ENCODE data around the gene PHKB.
A peak's percentile ranks its signal among the peaks of the same experiment; 100 is the strongest.

PHKB gene

GRCh38 chr16:47626246-47626645, 165.1 kb downstream of the PHKB start:
- Mint-ChIP-seq H3K9me3 (peaks cover 4% of the 10 kb centered on the region), H3K4me1 (ENCODE audit: low read depth) (no peaks in the 10 kb centered on the region), H3K27me3 (no peaks in the 10 kb centered on the region), H3K27ac (no peak overlapping the region), H3K4me3 (no peak overlapping the region), H3K36me3 (ENCODE audit: low read depth) (peaks cover 20% of the 10 kb centered on the region)

DNA sequence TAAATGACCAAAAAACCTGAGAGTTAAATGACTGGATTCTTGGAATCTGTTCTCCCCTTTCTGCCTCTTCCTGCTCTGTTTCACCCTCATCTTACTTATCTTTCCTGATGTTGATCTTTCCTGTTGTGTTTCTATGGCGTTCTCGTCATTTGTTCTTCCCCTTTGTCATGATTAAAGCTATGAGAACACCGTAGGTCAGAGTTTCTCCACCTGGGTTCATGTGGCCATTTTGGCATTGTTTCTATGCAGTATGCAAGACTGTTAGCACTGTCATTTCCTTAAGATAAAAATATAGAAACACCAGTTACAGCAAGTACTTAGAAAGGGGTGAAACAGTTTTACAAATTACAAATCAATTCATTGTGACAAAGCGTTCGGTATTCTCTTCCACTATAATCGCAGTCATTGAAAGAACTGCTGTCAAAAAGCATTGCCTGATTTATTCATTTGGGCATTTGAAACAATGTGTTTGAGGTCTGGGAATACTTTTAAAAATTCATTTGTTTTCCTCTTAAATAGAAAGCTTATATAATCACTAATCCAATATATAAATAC, 166.0 kb downstream of the PHKB start:
- Mint-ChIP-seq H3K36me3 (ENCODE audit: low read depth) (peaks cover 26% of the 10 kb centered on the region), H3K4me1 (ENCODE audit: low read depth) (no peaks in the 10 kb centered on the region), H3K9me3 (peaks cover 4% of the 10 kb centered on the region), H3K27me3 (no peaks in the 10 kb centered on the region), H3K27ac (no peak overlapping the region), H3K4me3 (no peak overlapping the region)

GRCh38 chr16:47627721-47628120, 166.6 kb downstream of the PHKB start:
- Mint-ChIP-seq H3K36me3 (ENCODE audit: low read depth) (peaks cover 26% of the 10 kb centered on the region), H3K4me1 (ENCODE audit: low read depth) (no peaks in the 10 kb centered on the region), H3K27ac (no peak overlapping the region), H3K27me3 (no peaks in the 10 kb centered on the region), H3K9me3 (peaks cover 4% of the 10 kb centered on the region), H3K4me3 (no peak overlapping the region)

GRCh38 chr16:47631131-47631530, 170.0 kb downstream of the PHKB start:
- H3K4me1 Mint-ChIP-seq (ENCODE audit: low read depth) = no peaks in the 10 kb centered on the region
- H3K27ac Mint-ChIP-seq = no peak overlapping the region
- no peaks in the 10 kb centered on the region for H3K27me3 Mint-ChIP-seq
- H3K4me3 Mint-ChIP-seq = no peak overlapping the region
- peaks cover 44% of the 10 kb centered on the region for H3K36me3 Mint-ChIP-seq (ENCODE audit: low read depth)
- peaks cover 4% of the 10 kb centered on the region for H3K9me3 Mint-ChIP-seq

GRCh38 chr16:47634126-47634525, 173.0 kb downstream of the PHKB start:
- H3K27ac Mint-ChIP-seq = no peak overlapping the region
- no peak overlapping the region for H3K4me3 Mint-ChIP-seq
- H3K27me3 Mint-ChIP-seq = no peaks in the 10 kb centered on the region
- H3K9me3 Mint-ChIP-seq = peaks cover 4% of the 10 kb centered on the region
- no peaks in the 10 kb centered on the region for H3K4me1 Mint-ChIP-seq (ENCODE audit: low read depth)
- H3K36me3 Mint-ChIP-seq (ENCODE audit: low read depth) = peaks cover 41% of the 10 kb centered on the region

GRCh38 chr16:47634727-47635126, 173.6 kb downstream of the PHKB start:
- H3K4me3 Mint-ChIP-seq = no peak overlapping the region
- no peak overlapping the region for H3K27ac Mint-ChIP-seq
- H3K9me3 Mint-ChIP-seq = peaks cover 4% of the 10 kb centered on the region
- H3K4me1 Mint-ChIP-seq (ENCODE audit: low read depth) = no peaks in the 10 kb centered on the region
- peaks cover 41% of the 10 kb centered on the region for H3K36me3 Mint-ChIP-seq (ENCODE audit: low read depth)
- H3K27me3 Mint-ChIP-seq = no peaks in the 10 kb centered on the region

GRCh38 chr16:47636501-47637099, 175.5 kb downstream of the PHKB start:
- H3K27me3 Mint-ChIP-seq = no peaks in the 10 kb centered on the region
- no peaks in the 10 kb centered on the region for H3K9me3 Mint-ChIP-seq
- no peak overlapping the region for H3K4me3 Mint-ChIP-seq
- H3K4me1 Mint-ChIP-seq (ENCODE audit: low read depth) = no peaks in the 10 kb centered on the region
- H3K27ac Mint-ChIP-seq = no peak overlapping the region
- H3K36me3 Mint-ChIP-seq (ENCODE audit: low read depth) = peaks cover 36% of the 10 kb centered on the region

DNA sequence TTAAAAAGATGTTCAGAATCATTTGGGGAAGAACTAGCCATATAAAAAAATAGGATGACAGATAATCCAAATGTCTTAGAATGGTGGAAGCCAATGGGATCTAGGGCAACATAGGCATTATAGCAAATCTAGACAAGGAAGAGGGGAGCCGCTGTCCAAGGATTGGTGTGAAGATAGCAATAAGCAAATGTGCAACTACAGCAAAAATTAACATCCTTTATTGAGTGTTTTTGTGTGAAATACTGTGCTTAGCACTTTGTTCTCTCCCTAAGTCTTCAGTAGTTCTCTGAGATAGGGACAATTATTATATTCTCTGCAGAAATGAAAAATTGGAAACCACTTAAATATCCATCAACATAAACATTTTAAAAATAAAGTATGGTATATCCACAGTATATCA, 177.0 kb downstream of the PHKB start:
- H3K4me1 Mint-ChIP-seq (ENCODE audit: low read depth) = peaks cover 2% of the 10 kb centered on the region
- H3K9me3 Mint-ChIP-seq = no peaks in the 10 kb centered on the region
- peaks cover 49% of the 10 kb centered on the region for H3K36me3 Mint-ChIP-seq (ENCODE audit: low read depth)
- no peak overlapping the region for H3K27ac Mint-ChIP-seq
- H3K4me3 Mint-ChIP-seq = no peak overlapping the region
- H3K27me3 Mint-ChIP-seq = no peaks in the 10 kb centered on the region

DNA sequence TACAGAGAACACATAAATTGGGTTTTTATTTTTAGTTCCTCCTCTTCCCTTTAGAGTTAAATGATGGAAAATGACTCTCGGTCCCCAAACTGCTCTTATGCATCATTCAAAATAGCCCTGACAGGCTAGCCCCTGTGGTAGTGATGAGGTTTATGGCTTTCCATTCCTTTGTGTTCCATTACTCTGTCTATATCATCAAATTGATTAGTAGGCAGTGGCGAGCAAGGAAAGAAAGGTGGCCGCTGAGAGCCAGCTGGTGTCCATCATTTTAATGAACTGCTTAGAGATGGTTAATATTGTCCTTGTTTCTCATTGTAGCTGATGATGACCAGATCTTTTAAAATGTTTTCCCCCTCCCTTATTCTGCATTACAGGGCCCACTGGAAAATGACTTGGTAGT, 179.5 kb downstream of the PHKB start:
- peaks cover 8% of the 10 kb centered on the region for H3K4me1 Mint-ChIP-seq (ENCODE audit: low read depth)
- H3K36me3 Mint-ChIP-seq (ENCODE audit: low read depth) = peaks cover 47% of the 10 kb centered on the region
- H3K4me3 Mint-ChIP-seq = no peak overlapping the region
- no peaks in the 10 kb centered on the region for H3K27me3 Mint-ChIP-seq
- no peaks in the 10 kb centered on the region for H3K9me3 Mint-ChIP-seq
- no peak overlapping the region for H3K27ac Mint-ChIP-seq

DNA sequence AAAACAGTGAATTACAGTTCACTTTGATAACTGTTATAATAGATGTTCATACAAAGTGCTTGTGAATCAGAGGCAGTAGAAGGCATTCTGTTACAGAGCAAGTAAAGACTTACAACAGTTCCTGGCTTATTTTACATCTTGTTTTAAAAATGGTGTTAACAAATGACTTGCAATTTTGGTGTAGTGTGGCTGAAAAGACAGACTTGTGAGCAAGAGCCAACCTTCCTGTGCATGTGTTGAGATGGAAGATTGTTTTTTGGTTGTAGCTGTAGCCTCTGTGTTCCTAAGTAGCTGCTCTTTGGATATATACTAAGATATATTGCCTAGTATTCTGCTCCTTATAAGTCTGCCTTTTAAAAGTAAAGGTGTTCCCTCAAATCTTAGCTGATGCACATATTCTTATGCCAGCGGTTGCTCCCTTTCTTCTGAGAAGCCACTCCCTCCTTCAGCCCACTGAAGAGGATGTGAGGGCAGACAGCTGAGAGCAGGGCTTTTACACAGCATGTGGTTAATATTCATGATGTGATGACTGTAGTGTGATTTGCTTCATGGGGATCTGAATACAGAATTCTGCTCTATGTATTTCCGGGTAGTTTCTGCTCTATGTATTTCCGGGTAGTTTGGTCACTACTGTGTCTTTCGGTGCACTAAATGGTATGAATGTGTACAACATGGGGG, 182.3 kb downstream of the PHKB start:
- Mint-ChIP-seq H3K4me3 (no peak overlapping the region), H3K36me3 (ENCODE audit: low read depth) (peaks cover 36% of the 10 kb centered on the region), H3K27me3 (no peaks in the 10 kb centered on the region), H3K4me1 (ENCODE audit: low read depth) (peaks cover 8% of the 10 kb centered on the region), H3K9me3 (no peaks in the 10 kb centered on the region), H3K27ac (peak overlapping the region; percentile 63)

DNA sequence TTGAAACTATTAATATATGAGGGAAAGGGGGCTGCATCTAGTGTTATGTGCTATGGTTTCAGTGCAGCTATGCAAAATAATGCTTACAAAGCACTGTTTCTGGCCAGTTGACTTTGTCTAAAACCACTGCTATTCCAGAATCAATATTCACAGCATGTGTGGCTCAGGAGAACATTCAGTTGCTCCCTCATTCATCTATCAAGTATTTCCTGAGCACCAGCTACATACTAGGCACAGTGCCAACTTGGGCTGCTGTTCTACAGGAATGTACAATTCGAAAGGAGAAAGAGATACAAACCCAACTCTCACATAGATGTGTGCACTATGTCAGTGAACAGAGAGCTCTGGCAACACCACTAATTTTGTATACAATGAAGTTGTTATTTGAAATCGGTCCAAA, 183.0 kb downstream of the PHKB start:
- no peak overlapping the region for H3K27ac Mint-ChIP-seq
- H3K9me3 Mint-ChIP-seq = no peaks in the 10 kb centered on the region
- H3K27me3 Mint-ChIP-seq = no peaks in the 10 kb centered on the region
- no peak overlapping the region for H3K4me3 Mint-ChIP-seq
- H3K4me1 Mint-ChIP-seq (ENCODE audit: low read depth) = peaks cover 8% of the 10 kb centered on the region
- peaks cover 40% of the 10 kb centered on the region for H3K36me3 Mint-ChIP-seq (ENCODE audit: low read depth)

DNA sequence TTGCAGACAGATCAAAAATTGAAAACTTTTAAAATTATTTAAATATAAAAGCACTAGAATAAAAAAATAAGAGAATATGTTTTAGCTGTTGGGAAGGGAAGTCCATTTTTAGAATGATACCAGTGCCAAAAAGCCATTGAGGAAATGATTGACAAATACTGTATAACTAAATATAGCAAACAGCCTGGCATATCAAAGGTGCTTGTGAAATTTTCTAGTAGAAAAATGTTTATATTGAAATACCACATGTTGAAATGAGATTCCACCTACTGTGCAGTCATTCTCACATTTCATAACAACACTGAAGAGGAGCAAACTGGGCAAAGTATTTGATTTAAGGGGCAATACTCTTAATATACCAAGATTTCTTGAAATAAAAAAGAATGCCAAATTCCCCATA, 183.5 kb downstream of the PHKB start:
- peaks cover 41% of the 10 kb centered on the region for H3K36me3 Mint-ChIP-seq (ENCODE audit: low read depth)
- H3K27me3 Mint-ChIP-seq = no peaks in the 10 kb centered on the region
- H3K4me3 Mint-ChIP-seq = no peak overlapping the region
- no peaks in the 10 kb centered on the region for H3K9me3 Mint-ChIP-seq
- no peak overlapping the region for H3K27ac Mint-ChIP-seq
- H3K4me1 Mint-ChIP-seq (ENCODE audit: low read depth) = peaks cover 8% of the 10 kb centered on the region

DNA sequence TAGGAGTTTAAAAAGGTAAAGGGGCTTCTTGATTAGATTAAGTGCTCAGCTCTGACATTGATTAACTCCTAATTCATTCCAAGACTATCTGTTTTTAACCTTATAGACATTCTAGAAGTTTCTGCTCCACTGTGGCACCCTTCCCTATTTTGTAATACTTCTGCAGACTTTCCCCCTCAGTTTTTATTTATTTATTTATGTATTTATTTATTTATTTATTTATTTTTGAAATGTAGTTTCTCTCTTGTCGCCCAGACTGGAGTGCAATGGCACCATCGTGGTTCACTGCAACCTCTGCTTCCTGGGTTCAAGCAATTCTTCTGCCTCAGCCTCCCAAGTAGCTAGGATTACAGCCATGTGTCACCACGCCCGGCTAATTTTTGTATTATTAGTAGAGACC, 185.8 kb downstream of the PHKB start:
- peaks cover 52% of the 10 kb centered on the region for H3K36me3 Mint-ChIP-seq (ENCODE audit: low read depth)
- no peak overlapping the region for H3K27ac Mint-ChIP-seq
- peaks cover 8% of the 10 kb centered on the region for H3K4me1 Mint-ChIP-seq (ENCODE audit: low read depth)
- H3K9me3 Mint-ChIP-seq = no peaks in the 10 kb centered on the region
- H3K4me3 Mint-ChIP-seq = no peak overlapping the region
- no peaks in the 10 kb centered on the region for H3K27me3 Mint-ChIP-seq

GRCh38 chr16:47657032-47657431, 195.9 kb downstream of the PHKB start:
- no peak overlapping the region for H3K4me3 Mint-ChIP-seq
- no peaks in the 10 kb centered on the region for H3K4me1 Mint-ChIP-seq (ENCODE audit: low read depth)
- H3K27ac Mint-ChIP-seq = no peak overlapping the region
- H3K36me3 Mint-ChIP-seq (ENCODE audit: low read depth) = peaks cover 60% of the 10 kb centered on the region
- H3K9me3 Mint-ChIP-seq = no peaks in the 10 kb centered on the region
- H3K27me3 Mint-ChIP-seq = no peaks in the 10 kb centered on the region

GRCh38 chr16:47657977-47658376, 196.8 kb downstream of the PHKB start:
- H3K9me3 Mint-ChIP-seq = no peaks in the 10 kb centered on the region
- H3K36me3 Mint-ChIP-seq (ENCODE audit: low read depth) = peaks cover 57% of the 10 kb centered on the region
- no peak overlapping the region for H3K4me3 Mint-ChIP-seq
- H3K4me1 Mint-ChIP-seq (ENCODE audit: low read depth) = no peaks in the 10 kb centered on the region
- H3K27me3 Mint-ChIP-seq = no peaks in the 10 kb centered on the region
- no peak overlapping the region for H3K27ac Mint-ChIP-seq

GRCh38 chr16:47660540-47660939, 199.4 kb downstream of the PHKB start:
- no peak overlapping the region for H3K27ac Mint-ChIP-seq
- H3K4me3 Mint-ChIP-seq = no peak overlapping the region
- H3K36me3 Mint-ChIP-seq (ENCODE audit: low read depth) = peaks cover 50% of the 10 kb centered on the region
- no peaks in the 10 kb centered on the region for H3K4me1 Mint-ChIP-seq (ENCODE audit: low read depth)
- H3K27me3 Mint-ChIP-seq = no peaks in the 10 kb centered on the region
- no peaks in the 10 kb centered on the region for H3K9me3 Mint-ChIP-seq
